Effector memory CD8-positive, alpha-beta T cell (primary cell): Measurements from ENCODE around the gene TNNT2.

ENCODE experiments used
- ATAC-seq: fragments of 150-1000 bp; cut with Tn5 transposase; replicated peaks from 2 replicates; pipeline ENCODE4 v1.10.0; 2021; ENCODE audit warnings: mild to moderate bottlenecking, moderate library complexity
- DNase-seq, 3 experiments: peaks; one replicate each; pipeline ENCODE4 v3.0.0; 2021
- H3K27ac Mint-ChIP-seq, 2 donors: one replicate each; pipeline ENCODE4 v1.8.0; 2022; ENCODE audit warnings: mild to moderate bottlenecking in 2 of 2, mixed read lengths in 2 of 2, moderate library complexity in 2 of 2
- H3K27me3 Mint-ChIP-seq, 2 donors: one replicate each; pipeline ENCODE4 v1.8.0; 2022; ENCODE audit warnings: mixed read lengths in 2 of 2
- H3K36me3 Mint-ChIP-seq: one replicate; pipeline ENCODE4 v1.8.0; 2022; ENCODE audit warnings: mild to moderate bottlenecking, moderate library complexity, mixed read lengths; ENCODE audit not compliant: insufficient read depth
- H3K4me1 Mint-ChIP-seq, 2 donors: one replicate each; pipeline ENCODE4 v1.8.0; 2022; ENCODE audit warnings: low read depth in 2 of 2, mixed read lengths in 2 of 2
- H3K4me3 Mint-ChIP-seq, 2 donors: one replicate each; pipeline ENCODE4 v1.8.0; 2022; ENCODE audit warnings: mild to moderate bottlenecking in 2 of 2, mixed read lengths in 2 of 2, moderate library complexity in 2 of 2
- H3K9me3 Mint-ChIP-seq, 2 donors: one replicate each; pipeline ENCODE4 v1.8.0; 2022; ENCODE audit warnings: mixed read lengths in 2 of 2

The TNNT2 gene

GRCh38 chr1:201326710-201327109 lies 50.8 kb downstream of the TNNT2 start:
- no peak for DNase-seq
- Mint-ChIP-seq H3K27ac (no peak overlapping the region), H3K27me3 (peaks cover 21 to 51% of the 10 kb centered on the region in 2 donors), H3K9me3 (no peaks in the 10 kb centered on the region), H3K4me3 (no peak overlapping the region), H3K36me3 (peaks cover 4% of the 10 kb centered on the region), H3K4me1 (no peaks in the 10 kb centered on the region)
- ATAC-seq, result no peak

- no peak overlapping the region for H3K4me3 Mint-ChIP-seq
- DNase-seq, result no peak
Measured at GRCh38 chr1:201325678-201326060, 51.8 kb downstream of the TNNT2 start.

GRCh38 chr1:201324821-201325677 lies 52.4 kb downstream of the TNNT2 start:
- Mint-ChIP-seq H3K27me3 (peaks cover 18 to 40% of the 10 kb centered on the region in 2 donors), H3K9me3 (no peaks in the 10 kb centered on the region), H3K4me3 (no peak overlapping the region), H3K27ac (no peak overlapping the region), H3K4me1 (no peaks in the 10 kb centered on the region), H3K36me3 (no peaks in the 10 kb centered on the region)
- ATAC-seq, result no peak
- DNase-seq, result no peak

More at GRCh38 chr1:201325678-201326060, 51.8 kb downstream of the TNNT2 start:
- H3K4me1 Mint-ChIP-seq, result no peaks in the 10 kb centered on the region
- no peak overlapping the region for H3K27ac Mint-ChIP-seq
- no peak for ATAC-seq
- H3K9me3 Mint-ChIP-seq, result no peaks in the 10 kb centered on the region
- peaks cover 18 to 41% of the 10 kb centered on the region in 2 donors for H3K27me3 Mint-ChIP-seq
- H3K36me3 Mint-ChIP-seq, result no peaks in the 10 kb centered on the region

DNA sequence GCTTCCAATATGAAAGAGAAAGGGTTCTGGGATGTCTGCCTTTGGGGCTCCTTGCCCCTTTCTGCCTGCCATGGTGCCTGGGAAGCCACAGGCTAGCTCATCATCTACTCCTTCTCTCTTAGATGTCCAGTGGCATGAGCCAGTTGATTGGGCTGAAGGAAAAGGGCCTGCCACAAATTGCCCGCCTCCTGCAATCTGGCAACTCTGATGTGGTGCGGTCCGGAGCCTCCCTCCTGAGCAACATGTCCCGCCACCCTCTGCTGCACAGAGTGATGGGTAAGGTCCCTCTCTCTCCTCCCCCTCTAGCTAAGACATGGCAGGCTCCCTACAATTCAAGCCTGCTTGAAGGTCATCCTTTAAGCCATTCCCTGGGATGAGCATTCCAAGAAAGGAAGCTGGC lies 53.2 kb downstream of the TNNT2 start:
- no peaks in the 10 kb centered on the region for H3K4me1 Mint-ChIP-seq
- H3K27me3 Mint-ChIP-seq, result peaks cover 23 to 42% of the 10 kb centered on the region in 2 donors
- no peak for DNase-seq
- H3K4me3 Mint-ChIP-seq, result no peak overlapping the region
- H3K27ac Mint-ChIP-seq, result no peak overlapping the region
- ATAC-seq, result no peak
- H3K9me3 Mint-ChIP-seq, result no peaks in the 10 kb centered on the region
- H3K36me3 Mint-ChIP-seq, result no peaks in the 10 kb centered on the region

- Mint-ChIP-seq H3K27me3 (peaks cover 25 to 48% of the 10 kb centered on the region in 2 donors), H3K4me3 (no peak overlapping the region), H3K36me3 (no peaks in the 10 kb centered on the region), H3K9me3 (no peaks in the 10 kb centered on the region), H3K4me1 (no peaks in the 10 kb centered on the region), H3K27ac (no peak overlapping the region)
- DNase-seq (no peak), ATAC-seq (no peak)
Measured at GRCh38 chr1:201322653-201323510, 54.6 kb downstream of the TNNT2 start.

DNA sequence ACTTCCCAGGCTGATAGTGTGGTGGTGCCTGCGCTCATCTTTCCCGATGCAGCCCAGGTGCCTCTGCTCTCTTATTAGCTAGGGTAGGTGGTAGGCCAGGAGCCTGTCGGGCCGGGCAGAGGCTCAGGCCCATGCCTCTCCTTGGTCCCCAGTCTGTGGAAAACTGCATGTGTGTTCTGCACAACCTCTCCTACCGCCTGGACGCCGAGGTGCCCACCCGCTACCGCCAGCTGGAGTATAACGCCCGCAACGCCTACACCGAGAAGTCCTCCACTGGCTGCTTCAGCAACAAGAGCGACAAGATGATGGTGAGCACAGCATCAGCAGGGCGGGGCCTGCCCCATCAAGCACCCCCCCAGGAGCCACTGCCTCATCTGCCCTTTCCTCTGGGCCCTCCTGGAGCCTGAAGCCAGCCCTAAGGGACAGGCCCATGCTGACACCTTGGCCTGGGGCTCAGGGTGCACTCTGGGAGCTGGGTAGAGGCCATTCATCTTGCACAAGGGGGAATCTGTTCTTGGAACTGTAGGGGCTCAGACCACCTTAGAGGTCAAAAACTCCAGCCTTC lies 55.6 kb downstream of the TNNT2 start:
- DNase-seq, result no peak
- ATAC-seq, result no peak
- peaks cover 24 to 50% of the 10 kb centered on the region in 2 donors for H3K27me3 Mint-ChIP-seq
- H3K36me3 Mint-ChIP-seq, result no peaks in the 10 kb centered on the region
- H3K4me3 Mint-ChIP-seq, result no peak overlapping the region
- no peaks in the 10 kb centered on the region for H3K4me1 Mint-ChIP-seq
- H3K9me3 Mint-ChIP-seq, result no peaks in the 10 kb centered on the region
- H3K27ac Mint-ChIP-seq, result no peak overlapping the region

DNA sequence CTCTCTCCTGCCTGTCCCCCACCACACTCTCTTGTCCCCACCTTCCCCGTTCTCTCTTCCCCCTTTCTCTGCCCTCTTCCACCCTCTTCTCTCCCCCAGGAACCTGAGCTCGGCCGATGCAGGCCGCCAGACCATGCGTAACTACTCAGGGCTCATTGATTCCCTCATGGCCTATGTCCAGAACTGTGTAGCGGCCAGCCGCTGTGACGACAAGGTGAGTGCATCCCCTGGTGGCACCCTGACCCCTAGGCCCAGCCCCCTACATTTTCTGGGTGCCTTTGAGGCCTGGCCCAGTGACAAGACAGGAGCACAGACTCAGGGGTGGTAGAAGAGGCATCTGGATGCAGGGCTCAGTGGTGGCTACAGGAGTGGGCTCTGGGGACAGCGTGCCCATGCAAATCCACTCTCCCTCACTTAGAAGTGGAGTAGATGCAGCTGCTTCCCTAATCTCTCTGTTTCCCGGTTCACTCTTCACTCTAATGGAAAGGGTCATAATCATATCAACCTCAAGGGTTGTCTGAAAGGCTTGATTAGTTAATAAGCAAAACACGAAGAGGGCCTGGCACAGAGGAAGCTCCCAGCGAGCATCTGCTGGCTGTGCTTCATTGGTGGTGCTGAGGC lies 57.2 kb downstream of the TNNT2 start:
- Mint-ChIP-seq H3K4me1 (no peaks in the 10 kb centered on the region), H3K9me3 (no peaks in the 10 kb centered on the region), H3K27me3 (peaks cover 22 to 63% of the 10 kb centered on the region in 2 donors), H3K27ac (no peak overlapping the region), H3K4me3 (no peak overlapping the region), H3K36me3 (no peaks in the 10 kb centered on the region)
- DNase-seq (no peak), ATAC-seq (no peak)

DNA sequence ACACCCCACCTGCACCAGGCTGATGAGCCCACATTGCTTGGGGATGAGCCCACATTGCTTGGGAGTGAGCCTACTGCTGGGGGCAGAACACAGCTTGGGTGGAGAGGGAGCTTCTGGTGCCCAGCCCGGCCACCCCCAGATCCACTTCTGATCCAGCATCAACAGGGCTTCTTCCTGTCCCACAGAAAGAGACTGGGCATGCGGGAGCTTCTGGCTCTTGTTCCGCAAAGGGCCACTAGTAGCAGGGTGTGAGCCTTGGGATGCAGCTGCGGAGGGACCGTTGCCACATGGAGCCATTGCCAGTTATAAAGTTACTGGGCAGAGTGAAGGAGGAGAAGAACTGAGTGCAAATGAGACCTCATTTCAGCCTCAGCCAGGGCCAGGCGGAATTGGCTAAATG lies 57.8 kb downstream of the TNNT2 start:
- H3K4me3 Mint-ChIP-seq, result no peak overlapping the region
- H3K36me3 Mint-ChIP-seq, result no peaks in the 10 kb centered on the region
- no peaks in the 10 kb centered on the region for H3K4me1 Mint-ChIP-seq
- H3K9me3 Mint-ChIP-seq, result no peaks in the 10 kb centered on the region
- H3K27ac Mint-ChIP-seq, result no peak overlapping the region
- DNase-seq (no peak), ATAC-seq (no peak)
- peaks cover 28 to 67% of the 10 kb centered on the region in 2 donors for H3K27me3 Mint-ChIP-seq

DNA sequence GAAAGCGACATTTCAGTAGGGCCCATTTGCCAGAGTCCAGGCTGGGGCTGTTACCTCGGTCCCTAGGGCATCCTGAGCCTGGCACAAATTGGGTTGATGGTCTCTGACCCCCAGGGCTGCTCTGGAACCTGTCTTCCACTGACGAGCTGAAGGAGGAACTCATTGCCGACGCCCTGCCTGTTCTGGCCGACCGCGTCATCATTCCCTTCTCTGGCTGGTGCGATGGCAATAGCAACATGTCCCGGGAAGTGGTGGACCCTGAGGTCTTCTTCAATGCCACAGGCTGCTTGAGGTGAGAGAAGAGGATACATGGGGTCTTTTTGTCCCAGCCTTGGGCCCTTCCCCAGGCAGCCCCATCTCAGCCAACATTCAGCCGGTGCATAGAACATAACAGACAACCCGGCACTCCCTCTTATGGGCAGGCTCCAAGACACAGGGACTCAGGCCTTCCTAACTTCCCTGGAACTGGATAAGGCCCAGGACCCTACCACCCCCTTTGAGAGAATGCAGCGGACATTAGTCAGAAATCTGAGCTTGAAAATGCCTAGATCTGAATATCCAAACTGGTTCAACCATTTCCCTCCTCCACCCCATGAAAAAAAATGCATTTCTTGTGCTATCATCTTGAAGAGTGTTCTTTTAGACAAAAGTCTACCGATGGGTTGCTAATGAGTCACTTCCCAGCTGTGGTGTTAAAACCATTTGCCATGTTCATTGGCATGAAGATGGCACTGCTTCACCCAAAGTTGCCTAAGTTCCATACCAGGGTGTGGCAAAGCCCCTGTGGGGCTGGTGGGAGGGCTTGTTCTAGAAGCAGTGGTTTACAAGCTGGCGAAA lies 58.8 kb downstream of the TNNT2 start:
- Mint-ChIP-seq H3K27me3 (peaks cover 37 to 68% of the 10 kb centered on the region in 2 donors), H3K27ac (no peak overlapping the region), H3K4me3 (no peak overlapping the region), H3K36me3 (no peaks in the 10 kb centered on the region), H3K9me3 (no peaks in the 10 kb centered on the region), H3K4me1 (no peaks in the 10 kb centered on the region)
- ATAC-seq, result no peak
- DNase-seq, result no peak

DNA sequence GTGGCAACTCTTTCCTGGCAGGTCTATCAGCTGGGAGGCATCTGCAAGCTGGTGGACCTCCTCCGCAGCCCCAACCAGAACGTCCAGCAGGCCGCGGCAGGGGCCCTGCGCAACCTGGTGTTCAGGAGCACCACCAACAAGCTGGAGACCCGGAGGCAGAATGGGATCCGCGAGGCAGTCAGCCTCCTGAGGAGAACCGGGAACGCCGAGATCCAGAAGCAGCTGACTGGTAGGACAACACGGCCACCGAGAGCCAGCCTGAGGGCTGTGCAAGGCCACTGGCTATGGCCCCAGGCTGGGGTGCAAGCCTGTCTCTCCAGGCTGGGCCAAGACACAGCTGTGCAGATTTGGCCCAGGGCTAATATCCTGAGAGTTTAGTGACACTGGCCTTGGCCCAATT lies 59.9 kb downstream of the TNNT2 start:
- no peaks in the 10 kb centered on the region for H3K4me1 Mint-ChIP-seq
- H3K27ac Mint-ChIP-seq, result no peak overlapping the region
- H3K9me3 Mint-ChIP-seq, result no peaks in the 10 kb centered on the region
- peaks cover 39 to 71% of the 10 kb centered on the region in 2 donors for H3K27me3 Mint-ChIP-seq
- ATAC-seq, result no peak
- no peak overlapping the region for H3K4me3 Mint-ChIP-seq
- DNase-seq, result no peak
- H3K36me3 Mint-ChIP-seq, result no peaks in the 10 kb centered on the region

DNA sequence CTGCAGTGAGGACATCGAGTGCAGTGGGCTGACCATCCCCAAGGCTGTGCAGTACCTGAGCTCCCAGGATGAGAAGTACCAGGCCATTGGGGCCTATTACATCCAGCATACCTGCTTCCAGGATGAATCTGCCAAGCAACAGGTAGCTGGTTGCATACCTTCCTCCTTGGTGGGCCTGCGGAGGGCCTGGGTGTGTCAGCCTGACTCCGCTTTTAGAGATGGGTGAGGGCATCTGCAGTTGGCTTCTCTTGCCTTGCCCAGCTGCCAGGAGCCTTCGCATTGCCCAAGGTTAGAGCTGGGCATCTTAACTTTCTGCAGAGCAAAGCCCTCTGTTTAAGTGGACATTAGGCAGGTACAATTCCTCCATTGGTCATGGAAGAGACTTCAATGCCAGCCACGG lies 60.9 kb downstream of the TNNT2 start:
- ATAC-seq, result no peak
- Mint-ChIP-seq H3K4me1 (no peaks in the 10 kb centered on the region), H3K27me3 (peaks cover 39 to 81% of the 10 kb centered on the region in 2 donors)

GRCh38 chr1:201313086-201313485 lies 64.4 kb downstream of the TNNT2 start:
- DNase-seq (no peak), ATAC-seq (no peak)
- H3K9me3 Mint-ChIP-seq, result no peaks in the 10 kb centered on the region
- H3K4me3 Mint-ChIP-seq, result no peak overlapping the region
- no peaks in the 10 kb centered on the region for H3K36me3 Mint-ChIP-seq
- H3K27ac Mint-ChIP-seq, result no peak overlapping the region
- no peaks in the 10 kb centered on the region for H3K4me1 Mint-ChIP-seq
- peaks cover 48 to 98% of the 10 kb centered on the region in 2 donors for H3K27me3 Mint-ChIP-seq

More for the DNA sequence above, 60.9 kb downstream of the TNNT2 start:
- no peaks in the 10 kb centered on the region for H3K36me3 Mint-ChIP-seq
- no peaks in the 10 kb centered on the region for H3K9me3 Mint-ChIP-seq
- no peak for DNase-seq
- no peak overlapping the region for H3K4me3 Mint-ChIP-seq
- H3K27ac Mint-ChIP-seq, result no peak overlapping the region
